Measurements from ENCODE around the gene APBB1IP.

GRCh38 chr10:26454891-26455290, 16.8 kb downstream of the APBB1IP start:
- TF ChIP-seq CTCF (IDR thresholded peaks at IDR 0.05) (no peak), POLR2A (IDR thresholded peaks at IDR 0.05) (no peak)
